Adrenal gland (tissue), 5 donors: ENCODE results near the gene MOB3B.

ENCODE experiments used
- CTCF ChIP-seq, 6 experiments: fragments of 450-650 bp in 4 of 6; fragments of 200-600 bp in 2 of 6; sonication (generic) in 1 of 6; IDR thresholded peaks; 1 replicate in 5 of 6; 2 replicates in 1 of 6; pipeline versions ENCODE4 v1.5.1 to v1.8.0; 2016 to 2021; ENCODE audit warnings: antibody characterized with exemption in 6 of 6, mild to moderate bottlenecking in 2 of 6, moderate library complexity in 1 of 6
- POLR2A ChIP-seq, 2 donors: fragments of 450-650 bp; IDR thresholded peaks; one replicate each; pipeline ENCODE4 v1.6.1; 2017; ENCODE audit warnings: antibody characterized with exemption in 2 of 2, mild to moderate bottlenecking in 2 of 2, moderate library complexity in 1 of 2
- donor health status: DM: no; HTN: no; CAD: no.

- TF ChIP-seq CTCF (IDR thresholded peaks at IDR 0.05) (no peak), POLR2A (IDR thresholded peaks at IDR 0.05) (no peak)
Observed at GRCh38 chr9:27437652-27438373, 91.8 kb downstream of the MOB3B start.
